MM.1S (cell line): Measurements from ENCODE around the gene PRR14.

Source experiments
- EZH2 ChIP-seq: fragments of 300-600 bp; sonication (generic); optimal IDR thresholded peaks from 2 replicates; pipeline ENCODE3; 2017; ENCODE audit warnings: low read depth, mild to moderate bottlenecking, antibody characterized with exemption, low read length, mixed read lengths
- EZH2phosphoT487 ChIP-seq: fragments of 300-600 bp; sonication (generic); IDR thresholded peaks from 2 replicates; pipeline ENCODE4 v1.6.1; 2018; ENCODE audit warnings: antibody characterized with exemption, low read length
- TF ChIP-seq, protein P1 (sequence below): fragments of 300-600 bp; sonication (generic); IDR thresholded peaks from 2 replicates; pipeline ENCODE4 v1.5.1; 2016; ENCODE audit warnings: antibody characterized with exemption, low read length, mixed read lengths

DNA sequence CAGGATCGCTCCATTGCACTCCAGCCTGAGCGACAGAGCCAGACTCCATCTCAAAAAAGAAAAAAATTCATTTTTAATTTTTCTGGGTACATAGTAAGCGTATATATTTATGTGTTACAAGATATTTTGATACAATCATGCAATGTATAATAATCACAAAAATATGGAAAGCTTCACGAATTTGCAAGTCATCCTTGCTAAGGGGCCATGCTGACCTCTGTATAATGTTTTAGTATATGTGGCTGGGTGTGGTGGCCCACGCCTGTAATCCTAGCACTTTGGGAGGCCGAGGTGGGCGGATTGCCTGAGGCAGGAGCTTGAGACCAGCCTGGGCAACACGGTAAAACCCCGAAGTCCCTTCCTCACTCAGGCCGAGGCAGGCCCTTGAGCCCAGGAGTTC, 24.4 kb downstream of the PRR14 start:
- TF ChIP-seq, protein P1, sequence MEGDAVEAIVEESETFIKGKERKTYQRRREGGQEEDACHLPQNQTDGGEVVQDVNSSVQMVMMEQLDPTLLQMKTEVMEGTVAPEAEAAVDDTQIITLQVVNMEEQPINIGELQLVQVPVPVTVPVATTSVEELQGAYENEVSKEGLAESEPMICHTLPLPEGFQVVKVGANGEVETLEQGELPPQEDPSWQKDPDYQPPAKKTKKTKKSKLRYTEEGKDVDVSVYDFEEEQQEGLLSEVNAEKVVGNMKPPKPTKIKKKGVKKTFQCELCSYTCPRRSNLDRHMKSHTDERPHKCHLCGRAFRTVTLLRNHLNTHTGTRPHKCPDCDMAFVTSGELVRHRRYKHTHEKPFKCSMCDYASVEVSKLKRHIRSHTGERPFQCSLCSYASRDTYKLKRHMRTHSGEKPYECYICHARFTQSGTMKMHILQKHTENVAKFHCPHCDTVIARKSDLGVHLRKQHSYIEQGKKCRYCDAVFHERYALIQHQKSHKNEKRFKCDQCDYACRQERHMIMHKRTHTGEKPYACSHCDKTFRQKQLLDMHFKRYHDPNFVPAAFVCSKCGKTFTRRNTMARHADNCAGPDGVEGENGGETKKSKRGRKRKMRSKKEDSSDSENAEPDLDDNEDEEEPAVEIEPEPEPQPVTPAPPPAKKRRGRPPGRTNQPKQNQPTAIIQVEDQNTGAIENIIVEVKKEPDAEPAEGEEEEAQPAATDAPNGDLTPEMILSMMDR = no peak
- TF ChIP-seq EZH2 (no peak), EZH2phosphoT487 (no peak)
